Measurements from ENCODE around the gene MED29. TPM values are rescaled to one million over a fixed set of nuclear protein-coding genes. Genes with fewer than 3 reads are reported as not detected.

The MED29 gene, protein sequence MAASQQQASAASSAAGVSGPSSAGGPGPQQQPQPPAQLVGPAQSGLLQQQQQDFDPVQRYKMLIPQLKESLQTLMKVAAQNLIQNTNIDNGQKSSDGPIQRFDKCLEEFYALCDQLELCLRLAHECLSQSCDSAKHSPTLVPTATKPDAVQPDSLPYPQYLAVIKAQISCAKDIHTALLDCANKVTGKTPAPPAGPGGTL
- 739 TPM for total RNA-seq (2021; ENCODE audit: unreplicated experiment)
- polyA plus RNA-seq (2012; ENCODE audit: insufficient read length), result 764 TPM
- Bru-seq, nascent RNA, result percentile 100 among the genes with signal in this experiment
- percentile 100 among the genes with signal in this experiment for BruChase-seq, experiment 1, labeled RNA remaining after a 2-hour chase
- BruChase-seq, experiment 2, labeled RNA remaining after a 6-hour chase, result percentile 100 among the genes with signal in this experiment
- long read RNA-seq, transcript MED29-201 (4 exons, 3,653 nt), result major isoform, 460 of 840 reads
- long read RNA-seq, partial matches to known transcripts, result 3 of 840 reads
- long read RNA-seq, other reads (novel, unspliced or antisense), result 374 of 840 reads

DNA sequence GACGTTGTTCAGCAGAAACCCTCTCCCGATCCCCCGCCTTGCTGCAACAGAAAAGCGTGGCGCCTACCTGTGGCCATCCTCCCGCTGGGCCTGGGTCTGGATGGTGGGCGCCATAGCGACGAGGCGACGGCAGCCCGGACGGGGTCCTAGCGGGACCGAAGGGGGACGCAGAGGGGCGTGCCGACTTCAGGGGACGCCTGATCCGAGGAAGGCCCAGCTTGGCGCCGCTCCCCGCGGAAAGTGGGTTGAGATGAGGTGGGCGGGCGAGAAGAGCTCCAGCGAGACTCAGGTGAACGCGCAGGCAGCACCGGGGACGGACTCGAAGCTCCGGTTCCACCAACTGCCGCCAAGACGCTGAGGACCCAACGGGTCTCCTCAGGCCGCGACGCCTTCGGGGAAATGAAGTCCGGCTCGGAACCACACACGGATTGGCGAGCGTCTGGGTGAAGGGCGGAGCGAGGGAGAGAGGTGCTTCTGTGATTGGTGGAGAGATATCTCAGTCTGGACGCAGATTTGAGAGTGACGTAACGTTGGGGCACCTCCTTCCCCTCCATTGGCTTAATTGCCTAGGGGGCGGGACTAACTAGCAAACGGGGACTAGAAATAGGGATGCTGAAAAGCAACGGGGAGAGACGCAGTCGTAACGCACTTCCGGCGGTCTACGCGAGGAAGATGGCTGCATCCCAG is at the start of gene MED29, which contains the start of gene PAF1:
Gene MED29, plus strand, starts transcription at position 628 of the 687 bp plus-strand sequence. Its CDS starts 45 bp downstream, at position 673.
Gene PAF1, minus strand, starts transcription at position 356 of the 687 bp plus-strand sequence. Its CDS starts 242 bp downstream, at position 114.
- Histone ChIP-seq H3K4me1 (ENCODE audit: control insufficient read depth, insufficient read depth, low read length) (peaks cover 24% of the 10 kb centered on the region), H3K27me3 (ENCODE audit: control insufficient read depth, insufficient read depth, low read length) (no peaks in the 10 kb centered on the region), H3K27ac (ENCODE audit: low read length) (peak within 1 kb of the TSS; percentile 86), H3K4me3 (ENCODE audit: low read depth in 2 of 2, low read length in 2 of 2) (peak within 1 kb of the TSS; percentile 39 to 51), H3K9me3 (ENCODE audit: control insufficient read depth, insufficient read depth, low read depth, low read length) (no peaks in the 10 kb centered on the region), H3K36me3 (ENCODE audit: control insufficient read depth, insufficient read depth, low read length) (peaks cover 54% of the 10 kb centered on the region)
- in situ Hi-C loops (cut with HindIII; ENCODE audit: low pct_unique_long_range_greater_than_20kb, low sequenced_read_pairs) (loop anchor here (5.0 to 10.0 kb wide), 8 partner anchors 36 to 901 kb away; partner anchors contain the start of gene LEUTX), intact Hi-C loops (cut with micrococcal nuclease; ENCODE audit: unreplicated experiment) (loop anchor here (1.0 kb wide), 2 partner anchors 21 to 49 kb away; partner anchors contain the start of genes PLEKHG2 and SAMD4B)
- no TSS peak for BruUV-seq (replicated peaks)
- TF ChIP-seq, protein P1, sequence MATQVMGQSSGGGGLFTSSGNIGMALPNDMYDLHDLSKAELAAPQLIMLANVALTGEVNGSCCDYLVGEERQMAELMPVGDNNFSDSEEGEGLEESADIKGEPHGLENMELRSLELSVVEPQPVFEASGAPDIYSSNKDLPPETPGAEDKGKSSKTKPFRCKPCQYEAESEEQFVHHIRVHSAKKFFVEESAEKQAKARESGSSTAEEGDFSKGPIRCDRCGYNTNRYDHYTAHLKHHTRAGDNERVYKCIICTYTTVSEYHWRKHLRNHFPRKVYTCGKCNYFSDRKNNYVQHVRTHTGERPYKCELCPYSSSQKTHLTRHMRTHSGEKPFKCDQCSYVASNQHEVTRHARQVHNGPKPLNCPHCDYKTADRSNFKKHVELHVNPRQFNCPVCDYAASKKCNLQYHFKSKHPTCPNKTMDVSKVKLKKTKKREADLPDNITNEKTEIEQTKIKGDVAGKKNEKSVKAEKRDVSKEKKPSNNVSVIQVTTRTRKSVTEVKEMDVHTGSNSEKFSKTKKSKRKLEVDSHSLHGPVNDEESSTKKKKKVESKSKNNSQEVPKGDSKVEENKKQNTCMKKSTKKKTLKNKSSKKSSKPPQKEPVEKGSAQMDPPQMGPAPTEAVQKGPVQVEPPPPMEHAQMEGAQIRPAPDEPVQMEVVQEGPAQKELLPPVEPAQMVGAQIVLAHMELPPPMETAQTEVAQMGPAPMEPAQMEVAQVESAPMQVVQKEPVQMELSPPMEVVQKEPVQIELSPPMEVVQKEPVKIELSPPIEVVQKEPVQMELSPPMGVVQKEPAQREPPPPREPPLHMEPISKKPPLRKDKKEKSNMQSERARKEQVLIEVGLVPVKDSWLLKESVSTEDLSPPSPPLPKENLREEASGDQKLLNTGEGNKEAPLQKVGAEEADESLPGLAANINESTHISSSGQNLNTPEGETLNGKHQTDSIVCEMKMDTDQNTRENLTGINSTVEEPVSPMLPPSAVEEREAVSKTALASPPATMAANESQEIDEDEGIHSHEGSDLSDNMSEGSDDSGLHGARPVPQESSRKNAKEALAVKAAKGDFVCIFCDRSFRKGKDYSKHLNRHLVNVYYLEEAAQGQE (IDR thresholded peaks at IDR 0.05; ENCODE audit: insufficient read depth in 1 of 2, low read depth in 2 of 2, low read length in 1 of 2), result no peak
- no peak for TF ChIP-seq SIN3A (IDR thresholded peaks at IDR 0.05; ENCODE audit: borderline replicate concordance, insufficient read depth, low read depth, low read length)
- TF ChIP-seq, protein P2, sequence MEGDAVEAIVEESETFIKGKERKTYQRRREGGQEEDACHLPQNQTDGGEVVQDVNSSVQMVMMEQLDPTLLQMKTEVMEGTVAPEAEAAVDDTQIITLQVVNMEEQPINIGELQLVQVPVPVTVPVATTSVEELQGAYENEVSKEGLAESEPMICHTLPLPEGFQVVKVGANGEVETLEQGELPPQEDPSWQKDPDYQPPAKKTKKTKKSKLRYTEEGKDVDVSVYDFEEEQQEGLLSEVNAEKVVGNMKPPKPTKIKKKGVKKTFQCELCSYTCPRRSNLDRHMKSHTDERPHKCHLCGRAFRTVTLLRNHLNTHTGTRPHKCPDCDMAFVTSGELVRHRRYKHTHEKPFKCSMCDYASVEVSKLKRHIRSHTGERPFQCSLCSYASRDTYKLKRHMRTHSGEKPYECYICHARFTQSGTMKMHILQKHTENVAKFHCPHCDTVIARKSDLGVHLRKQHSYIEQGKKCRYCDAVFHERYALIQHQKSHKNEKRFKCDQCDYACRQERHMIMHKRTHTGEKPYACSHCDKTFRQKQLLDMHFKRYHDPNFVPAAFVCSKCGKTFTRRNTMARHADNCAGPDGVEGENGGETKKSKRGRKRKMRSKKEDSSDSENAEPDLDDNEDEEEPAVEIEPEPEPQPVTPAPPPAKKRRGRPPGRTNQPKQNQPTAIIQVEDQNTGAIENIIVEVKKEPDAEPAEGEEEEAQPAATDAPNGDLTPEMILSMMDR (IDR thresholded peaks at IDR 0.05), result no peak
- TF ChIP-seq TCF7L2 (IDR thresholded peaks at IDR 0.05; ENCODE audit: low read depth, low read length), result no peak
- TF ChIP-seq POLR2AphosphoS5 (IDR thresholded peaks at IDR 0.05; ENCODE audit: low read depth, low read length), result no peak
- ATAC-seq, result peak; percentile 96
- ChIA-PET CTCF (interaction anchor here (0.6 to 2.2 kb wide), 23 partner anchors 8 to 455 kb away, joined by 3 to 26 read pairs (median 4); partner anchors contain the start of genes EID2B, FBL, PLEKHG2 and RPS16), POLR2A (interaction anchor here (0.5 to 6.4 kb wide), 49 partner anchors 8 to 894 kb away, joined by 3 to 145 read pairs (median 6); partner anchors contain the start of genes DYRK1B, EID2, LRFN1 and PLEKHG2)
- peak; percentile 100 for DNase-seq (ENCODE audit: low read depth, low spot score)
